IPS-20b (cell line): Measurements from ENCODE around the gene TCF12.

Experiments used
- H3K27ac ChIP-seq: one replicate; pipeline ENCODE4 v1.5.1; 2013; ENCODE audit warnings: low read length
- H3K27me3 ChIP-seq: 2 replicates; pipeline ENCODE4 v1.6.1; 2013; ENCODE audit warnings: mild to moderate bottlenecking, low read length, inconsistent platforms; ENCODE audit not compliant: insufficient read depth
- H3K36me3 ChIP-seq: 2 replicates; pipeline ENCODE4 v1.6.1; 2013; ENCODE audit warnings: low read depth, mild to moderate bottlenecking, inconsistent platforms, low read length, moderate library complexity; ENCODE audit not compliant: insufficient read depth
- H3K4me1 ChIP-seq: 2 replicates; pipeline ENCODE4 v1.6.1; 2013; ENCODE audit warnings: mild to moderate bottlenecking, control low read depth, inconsistent platforms, low read length, moderate library complexity; ENCODE audit not compliant: insufficient read depth
- H3K4me3 ChIP-seq: 2 replicates; pipeline ENCODE4 v1.5.1; 2013; ENCODE audit warnings: mild to moderate bottlenecking, low read length, inconsistent platforms
- H3K9ac ChIP-seq: 2 replicates; pipeline ENCODE4 v1.6.1; 2013; ENCODE audit warnings: low read depth, mild to moderate bottlenecking, inconsistent platforms, low read length, moderate library complexity
- H3K9me3 ChIP-seq: 2 replicates; pipeline ENCODE4 v1.6.1; 2013; ENCODE audit warnings: mild to moderate bottlenecking, low read depth, low read length, inconsistent platforms; ENCODE audit not compliant: insufficient read depth

The TCF12 gene

GRCh38 chr15:57108296-57108695 lies 189.9 kb downstream of the TCF12 start:
- H3K4me3 ChIP-seq = no peak overlapping the region
- H3K9ac ChIP-seq = no peak overlapping the region
- no peaks in the 10 kb centered on the region for H3K36me3 ChIP-seq
- H3K27ac ChIP-seq = no peak overlapping the region
- H3K9me3 ChIP-seq = no peaks in the 10 kb centered on the region
- peaks cover 18% of the 10 kb centered on the region for H3K4me1 ChIP-seq
- H3K27me3 ChIP-seq = no peaks in the 10 kb centered on the region

- no peak overlapping the region for H3K9ac ChIP-seq
- no peaks in the 10 kb centered on the region for H3K27me3 ChIP-seq
- H3K27ac ChIP-seq = no peak overlapping the region
- peaks cover 18% of the 10 kb centered on the region for H3K4me1 ChIP-seq
- H3K4me3 ChIP-seq = no peak overlapping the region
- no peaks in the 10 kb centered on the region for H3K36me3 ChIP-seq
- no peaks in the 10 kb centered on the region for H3K9me3 ChIP-seq
Observed at GRCh38 chr15:57109005-57109404, 190.6 kb downstream of the TCF12 start.

- H3K27me3 ChIP-seq = no peaks in the 10 kb centered on the region
- no peaks in the 10 kb centered on the region for H3K36me3 ChIP-seq
- no peak overlapping the region for H3K9ac ChIP-seq
- no peaks in the 10 kb centered on the region for H3K9me3 ChIP-seq
- peaks cover 18% of the 10 kb centered on the region for H3K4me1 ChIP-seq
- H3K27ac ChIP-seq = no peak overlapping the region
- H3K4me3 ChIP-seq = no peak overlapping the region
Observed at GRCh38 chr15:57111002-57111401, 192.6 kb downstream of the TCF12 start.

GRCh38 chr15:57112178-57112577 lies 193.7 kb downstream of the TCF12 start:
- Histone ChIP-seq H3K36me3 (no peaks in the 10 kb centered on the region), H3K27me3 (no peaks in the 10 kb centered on the region), H3K27ac (no peak overlapping the region), H3K9me3 (no peaks in the 10 kb centered on the region), H3K4me3 (no peak overlapping the region), H3K4me1 (peaks cover 18% of the 10 kb centered on the region), H3K9ac (no peak overlapping the region)

GRCh38 chr15:57114070-57114469 lies 195.6 kb downstream of the TCF12 start:
- Histone ChIP-seq H3K27ac (no peak overlapping the region), H3K4me3 (no peak overlapping the region), H3K27me3 (no peaks in the 10 kb centered on the region), H3K4me1 (peaks cover 29% of the 10 kb centered on the region), H3K36me3 (no peaks in the 10 kb centered on the region), H3K9me3 (no peaks in the 10 kb centered on the region), H3K9ac (no peak overlapping the region)

- no peak overlapping the region for H3K9ac ChIP-seq
- H3K27ac ChIP-seq = no peak overlapping the region
- H3K4me1 ChIP-seq = peaks cover 32% of the 10 kb centered on the region
- H3K9me3 ChIP-seq = no peaks in the 10 kb centered on the region
- no peaks in the 10 kb centered on the region for H3K36me3 ChIP-seq
- H3K27me3 ChIP-seq = no peaks in the 10 kb centered on the region
- no peak overlapping the region for H3K4me3 ChIP-seq
Observed at GRCh38 chr15:57118013-57118799, 199.8 kb downstream of the TCF12 start.

GRCh38 chr15:57122080-57122840 lies 203.8 kb downstream of the TCF12 start:
- Histone ChIP-seq H3K27ac (no peak overlapping the region), H3K4me1 (peaks cover 30% of the 10 kb centered on the region), H3K36me3 (no peaks in the 10 kb centered on the region), H3K27me3 (no peaks in the 10 kb centered on the region), H3K4me3 (no peak overlapping the region), H3K9ac (no peak overlapping the region), H3K9me3 (no peaks in the 10 kb centered on the region)

- Histone ChIP-seq H3K36me3 (no peaks in the 10 kb centered on the region), H3K9me3 (no peaks in the 10 kb centered on the region), H3K27ac (no peak overlapping the region), H3K9ac (no peak overlapping the region), H3K4me3 (no peak overlapping the region), H3K27me3 (no peaks in the 10 kb centered on the region), H3K4me1 (peaks cover 20% of the 10 kb centered on the region)
Observed at GRCh38 chr15:57124036-57124435, 205.6 kb downstream of the TCF12 start.

- no peaks in the 10 kb centered on the region for H3K9me3 ChIP-seq
- no peak overlapping the region for H3K9ac ChIP-seq
- peaks cover 27% of the 10 kb centered on the region; the same call in 1 of the 2 replicates for H3K4me1 ChIP-seq
- H3K4me3 ChIP-seq = no peak overlapping the region
- no peaks in the 10 kb centered on the region for H3K36me3 ChIP-seq
- H3K27ac ChIP-seq = no peak overlapping the region
- H3K27me3 ChIP-seq = no peaks in the 10 kb centered on the region
Observed at GRCh38 chr15:57129064-57129463, 210.6 kb downstream of the TCF12 start.

GRCh38 chr15:57130956-57131355 lies 212.5 kb downstream of the TCF12 start:
- H3K27ac ChIP-seq = no peak overlapping the region
- no peaks in the 10 kb centered on the region for H3K9me3 ChIP-seq

GRCh38 chr15:57133127-57133968 lies 214.9 kb downstream of the TCF12 start:
- Histone ChIP-seq H3K9me3 (no peaks in the 10 kb centered on the region), H3K27me3 (no peaks in the 10 kb centered on the region), H3K4me1 (peaks cover 43% of the 10 kb centered on the region), H3K36me3 (no peaks in the 10 kb centered on the region), H3K27ac (no peak overlapping the region), H3K9ac (no peak overlapping the region), H3K4me3 (no peak overlapping the region)

More at GRCh38 chr15:57130956-57131355, 212.5 kb downstream of the TCF12 start:
- Histone ChIP-seq H3K4me1 (peaks cover 43% of the 10 kb centered on the region), H3K27me3 (no peaks in the 10 kb centered on the region), H3K4me3 (no peak overlapping the region), H3K36me3 (no peaks in the 10 kb centered on the region), H3K9ac (no peak overlapping the region)
